ENCODE measurements around the gene AGPAT4. TPM values are rescaled to one million over a fixed set of nuclear protein-coding genes. Genes with fewer than 3 reads are reported as not detected.
"Not testable (repeated sequence)": the region's sequence is repeated elsewhere in the genome, so short reads cannot be mapped to it uniquely, and the experiment has no call there.

Gene AGPAT4
- polyA plus RNA-seq, 4 donors = 17.9 to 22.5 (median 19.3) TPM

DNA sequence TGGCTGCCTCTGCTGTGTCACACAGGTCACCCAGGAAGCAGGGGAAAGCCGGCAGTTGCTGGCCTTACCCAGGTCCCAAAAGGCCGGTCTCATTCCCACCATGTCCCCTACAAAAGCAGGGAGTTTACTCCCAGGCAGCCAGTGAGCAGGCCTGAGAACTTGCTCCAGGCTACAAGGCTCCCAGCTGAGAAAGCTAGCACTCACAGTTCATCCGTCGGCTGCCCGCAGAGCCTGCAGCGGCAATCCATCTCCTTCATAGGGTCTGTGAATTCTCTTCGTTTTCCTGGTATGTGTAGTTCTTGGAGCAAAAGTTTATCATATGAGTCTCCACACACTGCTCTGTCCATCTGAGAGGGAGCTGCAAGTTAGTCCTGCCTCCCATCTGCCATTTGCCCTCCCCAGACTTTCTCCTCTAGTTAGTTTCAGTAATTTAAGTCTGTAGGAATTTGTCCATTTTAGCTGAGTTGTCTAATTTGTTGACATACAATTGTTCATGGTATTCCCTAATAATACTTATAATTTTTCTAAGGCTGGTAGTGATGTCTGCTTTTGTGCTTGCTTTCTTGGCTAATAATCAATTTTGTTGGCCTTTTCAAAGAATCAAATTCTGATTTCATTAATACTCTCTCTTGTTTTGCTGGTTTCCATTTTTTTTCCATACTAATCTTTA, 146.7 kb downstream of the AGPAT4 start:
- DNase-seq (ENCODE audit: low read depth in 4 of 4, low spot score in 3 of 4) = no peak

DNA sequence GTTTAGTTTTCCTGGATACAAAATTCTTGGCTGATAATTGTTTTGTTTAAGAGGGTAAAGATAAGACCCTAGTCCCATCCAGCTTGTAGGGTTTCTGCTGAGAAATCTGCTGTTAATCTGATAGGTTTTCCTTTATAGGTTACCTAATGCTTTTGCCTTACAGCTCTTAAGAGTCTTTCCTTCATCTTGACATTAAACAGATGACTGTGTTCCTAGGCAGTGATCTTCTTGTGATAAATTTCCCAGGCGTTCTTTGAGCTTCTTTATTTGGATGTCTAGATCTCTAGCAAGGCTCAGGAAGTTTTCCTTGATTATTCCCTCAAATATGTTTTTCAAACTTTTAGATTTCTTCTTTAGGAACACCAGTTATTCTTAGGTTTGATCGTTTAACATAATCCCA, 148.3 kb downstream of the AGPAT4 start:
- DNase-seq (ENCODE audit: low read depth in 4 of 4, low spot score in 3 of 4) = no peak

DNA sequence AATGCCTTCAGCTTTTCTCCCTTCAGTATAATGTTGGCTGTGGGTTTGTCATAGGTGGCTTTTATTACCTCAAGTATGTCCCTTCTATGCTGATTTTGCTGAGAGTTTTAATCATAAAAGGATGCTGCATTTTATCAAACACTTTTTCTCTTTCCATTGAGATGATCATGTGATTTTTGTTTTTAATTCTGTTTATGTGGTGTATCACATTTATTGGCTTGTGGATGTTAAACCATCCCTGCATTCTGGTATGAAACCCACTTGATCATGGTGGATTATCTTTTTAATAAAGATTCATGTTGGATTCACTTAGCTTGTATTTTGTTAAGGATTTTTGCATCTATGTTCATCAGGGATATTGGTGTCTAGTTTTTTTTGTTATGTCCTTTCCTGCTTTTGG, 150.5 kb downstream of the AGPAT4 start:
- not testable (repeated sequence) for DNase-seq (ENCODE audit: low read depth in 4 of 4, low spot score in 3 of 4)

DNA sequence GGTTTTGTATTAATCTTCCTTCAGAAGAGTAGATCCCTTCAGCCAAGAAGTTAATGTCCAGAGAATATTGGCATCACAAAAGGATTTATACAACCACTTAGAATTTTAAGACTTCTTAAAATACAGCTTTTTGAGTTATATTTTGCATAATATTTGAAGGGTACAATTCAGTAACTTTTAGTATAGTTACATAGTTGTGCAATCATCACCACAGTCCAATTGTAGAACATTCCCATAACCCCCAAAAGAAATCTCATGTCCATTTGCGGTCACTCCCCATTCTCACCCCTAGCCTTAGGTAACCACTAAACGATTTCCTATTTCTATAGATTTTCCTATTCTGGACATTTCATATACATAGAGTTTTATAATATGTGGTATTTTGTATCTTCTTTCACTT, 155.9 kb downstream of the AGPAT4 start:
- DNase-seq (ENCODE audit: low read depth in 4 of 4, low spot score in 3 of 4) = no peak

DNA sequence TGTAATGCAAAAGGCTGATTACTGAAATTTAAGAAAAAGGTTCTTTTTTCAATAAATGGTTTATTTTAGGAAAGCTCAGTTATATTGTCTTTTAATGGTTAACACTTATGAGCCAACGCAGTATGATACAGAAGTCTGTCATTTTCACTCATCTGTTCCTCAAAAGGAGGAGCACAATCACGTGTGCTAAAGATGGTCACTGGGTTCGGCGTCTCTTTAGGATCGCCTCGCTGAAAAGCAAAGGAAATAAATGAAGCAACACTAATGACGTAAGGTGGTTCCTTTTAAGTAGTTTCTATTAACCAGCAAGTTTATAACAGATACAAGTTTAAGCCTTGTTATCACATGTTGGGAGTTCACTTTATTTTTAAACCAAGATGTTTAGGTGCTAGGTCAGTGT, 156.6 kb downstream of the AGPAT4 start:
- DNase-seq (ENCODE audit: low read depth in 4 of 4, low spot score in 3 of 4) = no peak

DNA sequence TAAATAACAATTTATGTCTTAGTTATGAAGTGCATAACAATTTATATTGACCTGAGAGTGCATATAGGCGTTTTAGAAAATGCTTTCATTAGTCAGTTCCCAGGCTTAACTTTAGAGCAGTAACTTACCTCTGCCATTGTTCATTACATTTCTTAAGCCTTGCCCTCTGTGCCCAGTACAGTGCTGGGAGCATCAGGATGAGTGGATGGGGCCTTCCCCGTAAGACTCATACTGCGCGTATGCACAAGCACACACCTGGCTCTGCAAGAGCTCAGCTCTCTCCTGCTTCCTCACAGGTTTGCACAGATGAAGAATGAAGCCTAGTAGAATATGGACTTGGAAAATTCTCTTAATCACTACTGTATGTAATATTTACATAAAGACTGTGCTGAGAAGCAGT, 157.3 kb downstream of the AGPAT4 start:
- no peak for DNase-seq (ENCODE audit: low read depth in 4 of 4, low spot score in 3 of 4)

DNA sequence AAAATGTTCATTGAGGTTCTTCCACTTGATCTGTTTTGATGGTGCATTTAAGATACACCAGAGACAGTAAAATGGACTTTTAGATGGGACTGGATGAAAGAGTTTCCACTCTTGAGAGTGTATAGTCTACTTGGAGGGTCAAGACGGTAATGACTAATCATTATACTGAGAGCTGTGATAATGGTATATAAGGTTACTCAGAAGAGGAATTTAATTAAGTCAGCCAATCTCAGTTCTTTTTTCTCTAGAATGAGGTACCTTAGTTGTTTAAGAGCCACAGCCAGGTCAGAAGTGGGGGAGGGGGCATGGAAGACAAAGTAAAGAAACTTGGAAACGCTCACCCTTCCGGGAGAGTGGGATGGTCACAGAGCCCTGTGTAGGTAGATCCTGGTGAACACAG, 158.4 kb downstream of the AGPAT4 start:
- DNase-seq (ENCODE audit: low read depth in 4 of 4, low spot score in 3 of 4) = no peak

DNA sequence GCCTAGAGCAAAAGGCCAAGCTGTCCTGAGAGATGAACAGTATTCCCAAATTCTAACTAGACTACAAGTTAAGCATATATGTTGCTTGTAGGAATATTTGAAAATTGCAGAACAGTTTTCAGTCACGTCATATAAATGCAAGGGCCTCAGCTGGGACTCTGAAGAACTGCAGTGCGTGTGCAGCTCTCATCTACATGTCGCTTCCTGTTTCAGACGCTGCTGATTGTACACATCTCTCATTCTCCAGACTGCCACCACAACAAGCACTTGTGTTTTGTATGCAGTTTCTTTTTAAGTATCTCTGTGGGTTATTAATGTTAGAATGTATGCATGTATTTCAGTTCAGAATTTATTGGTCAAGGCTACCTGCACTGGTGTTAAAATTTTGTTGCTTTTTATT, 162.6 kb downstream of the AGPAT4 start:
- no peak for DNase-seq (ENCODE audit: low read depth in 4 of 4, low spot score in 3 of 4)

DNA sequence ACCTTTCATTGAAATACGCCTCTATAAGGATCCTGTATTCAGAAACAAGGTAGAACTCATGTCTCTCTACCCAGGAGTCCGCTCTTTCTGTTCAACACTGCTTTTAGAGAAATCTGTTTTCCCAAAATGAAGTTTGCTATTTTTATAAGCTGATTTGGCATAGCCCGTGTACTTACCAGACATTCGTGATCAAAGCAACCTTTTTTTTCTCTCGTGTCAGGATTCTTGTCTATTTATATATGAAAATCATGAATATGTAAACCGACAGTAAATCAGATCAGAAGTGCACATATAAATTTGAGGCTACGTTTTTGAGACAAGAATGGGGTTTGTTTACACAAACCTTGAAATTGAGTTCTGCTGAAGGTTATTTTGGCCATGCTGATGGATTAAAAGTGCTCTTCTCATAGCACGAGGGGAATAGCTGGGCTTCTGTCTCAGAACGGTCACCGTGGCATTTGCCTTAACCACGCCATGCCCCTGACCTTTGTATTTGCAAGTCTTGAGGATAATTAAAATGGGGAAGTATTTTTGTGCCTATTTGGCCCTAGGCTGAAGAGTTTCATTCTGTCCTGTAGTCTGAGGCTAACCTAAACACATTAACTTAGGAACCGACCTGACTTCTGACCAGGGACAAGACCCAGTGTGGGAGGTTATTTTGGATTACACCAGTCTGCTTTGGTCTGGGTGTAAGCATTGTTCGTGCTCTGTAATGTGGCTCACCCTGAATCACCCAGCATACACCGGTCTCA, 163.7 kb downstream of the AGPAT4 start:
- no peak for DNase-seq (ENCODE audit: low read depth in 4 of 4, low spot score in 3 of 4)

DNA sequence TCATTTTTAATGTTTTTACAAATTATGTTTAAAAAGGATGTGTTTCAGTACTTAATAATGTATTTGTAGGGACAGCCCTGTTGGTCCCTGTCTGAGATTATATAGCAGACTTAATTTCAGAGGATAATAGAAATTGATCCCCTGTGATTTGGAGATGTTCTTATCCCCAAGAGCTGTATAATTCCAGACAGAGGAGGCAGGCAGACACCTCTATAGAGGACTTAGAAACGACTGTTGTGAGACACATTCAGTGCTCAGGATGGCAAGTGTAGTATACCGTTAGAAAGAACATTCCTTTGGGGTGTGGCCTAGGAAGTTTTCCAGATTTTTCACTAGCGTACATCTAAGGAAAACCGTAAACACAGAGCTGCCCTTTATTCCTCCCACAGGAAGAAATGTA, 164.5 kb downstream of the AGPAT4 start:
- DNase-seq (ENCODE audit: low read depth in 4 of 4, low spot score in 3 of 4) = no peak

DNA sequence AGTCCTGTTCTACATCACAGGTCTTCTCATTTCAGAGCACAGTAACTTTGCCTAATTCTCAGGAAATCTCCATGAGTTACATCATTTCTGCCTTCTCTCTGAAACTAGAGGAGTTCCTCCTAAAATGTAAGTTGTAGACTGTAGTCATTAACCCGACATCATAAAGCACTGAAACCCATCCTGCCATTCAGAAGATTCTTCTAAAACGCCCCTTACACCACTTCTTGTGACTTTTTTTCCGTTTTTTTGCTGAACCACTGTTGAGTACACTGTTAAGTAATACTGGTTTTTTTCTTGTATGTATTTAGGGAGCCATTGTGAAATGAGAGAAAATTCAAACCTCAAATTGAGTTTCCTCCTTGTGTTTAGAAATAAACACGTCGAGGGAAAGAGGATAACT, 164.9 kb downstream of the AGPAT4 start:
- no peak for DNase-seq (ENCODE audit: low read depth in 4 of 4, low spot score in 3 of 4)

DNA sequence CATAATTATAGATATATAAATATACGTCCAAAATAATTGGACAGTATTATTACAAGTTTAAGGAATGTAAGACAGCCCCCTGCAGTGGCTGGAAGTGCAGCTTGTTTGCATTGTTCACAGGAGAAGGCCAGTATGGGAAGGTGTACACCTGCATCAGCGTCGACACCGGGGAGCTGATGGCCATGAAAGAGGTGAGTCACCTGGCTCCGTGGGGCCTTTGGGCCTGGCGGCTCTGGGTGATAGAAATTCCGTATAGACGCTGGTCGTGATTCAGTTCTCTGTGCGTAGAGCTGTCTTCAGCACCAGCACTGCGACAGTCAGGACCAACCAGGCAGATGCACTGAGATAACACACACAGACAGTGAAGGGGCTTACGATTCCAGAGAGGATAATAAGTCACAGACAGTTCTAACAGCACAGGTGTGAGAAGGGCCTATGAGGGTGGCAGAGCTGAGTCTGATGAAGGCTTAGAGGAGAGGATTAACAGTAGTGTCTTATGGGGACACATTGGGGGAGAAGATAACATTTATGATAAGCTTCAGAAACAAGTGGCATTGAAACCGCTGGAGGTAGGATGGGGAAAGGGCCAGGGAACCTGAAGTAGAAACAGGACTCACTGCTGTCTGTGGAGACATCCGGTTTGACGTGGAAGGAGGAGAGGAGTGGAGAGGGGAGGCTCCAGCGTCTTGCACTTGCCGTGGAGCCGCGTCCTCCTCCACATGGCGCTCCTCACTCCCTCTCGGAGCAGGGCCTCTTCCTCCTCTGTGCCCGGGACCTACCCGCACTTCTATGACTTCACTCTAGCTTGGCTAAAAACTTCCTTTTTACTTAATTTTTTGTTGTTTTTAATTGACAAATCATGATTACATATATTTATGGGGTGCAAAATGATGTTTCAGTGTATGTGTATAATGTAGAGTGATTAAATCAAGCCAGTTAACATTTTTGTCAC, 165.8 kb downstream of the AGPAT4 start:
- no peak for DNase-seq (ENCODE audit: low read depth in 4 of 4, low spot score in 3 of 4)

DNA sequence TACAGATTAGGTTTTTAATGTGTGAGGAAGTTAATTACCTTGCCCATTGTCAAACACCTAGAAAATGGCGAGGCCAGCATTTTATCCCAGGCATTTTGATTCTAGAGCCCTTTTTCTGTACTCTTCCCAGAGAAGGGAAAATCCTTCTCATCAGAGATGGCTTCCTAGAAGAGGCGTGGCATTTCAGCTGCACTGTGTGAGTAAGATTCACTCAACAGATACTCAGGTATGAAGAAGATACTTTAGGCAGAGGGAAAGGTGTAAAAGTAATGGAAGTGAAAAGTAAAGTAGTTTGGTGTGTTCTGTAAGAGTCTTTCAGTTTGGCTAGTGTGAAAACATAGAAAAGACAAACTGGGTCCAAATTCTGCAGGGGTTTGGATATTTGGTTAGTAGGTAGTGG, 168.5 kb downstream of the AGPAT4 start:
- DNase-seq (ENCODE audit: low read depth in 4 of 4, low spot score in 3 of 4) = no peak

DNA sequence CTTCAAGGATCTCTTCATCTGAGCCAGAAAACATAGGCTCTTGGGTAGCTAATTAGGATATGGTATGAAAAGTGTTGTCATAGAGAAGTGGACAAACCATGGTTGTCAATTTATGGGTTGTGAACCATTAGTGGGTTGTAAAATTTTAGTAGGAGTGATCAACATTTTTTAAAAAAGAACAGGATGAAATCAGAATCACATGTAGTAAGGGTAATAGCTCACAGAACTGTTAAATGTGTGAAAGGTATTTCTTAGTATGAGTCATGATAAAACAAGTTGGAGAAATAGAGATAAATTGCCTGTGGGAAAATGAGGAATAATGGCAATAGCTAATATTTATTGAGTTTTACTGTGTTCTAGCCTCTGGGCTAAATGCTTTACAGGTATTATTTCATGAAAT, 168.9 kb downstream of the AGPAT4 start:
- no peak for DNase-seq (ENCODE audit: low read depth in 4 of 4, low spot score in 3 of 4)

DNA sequence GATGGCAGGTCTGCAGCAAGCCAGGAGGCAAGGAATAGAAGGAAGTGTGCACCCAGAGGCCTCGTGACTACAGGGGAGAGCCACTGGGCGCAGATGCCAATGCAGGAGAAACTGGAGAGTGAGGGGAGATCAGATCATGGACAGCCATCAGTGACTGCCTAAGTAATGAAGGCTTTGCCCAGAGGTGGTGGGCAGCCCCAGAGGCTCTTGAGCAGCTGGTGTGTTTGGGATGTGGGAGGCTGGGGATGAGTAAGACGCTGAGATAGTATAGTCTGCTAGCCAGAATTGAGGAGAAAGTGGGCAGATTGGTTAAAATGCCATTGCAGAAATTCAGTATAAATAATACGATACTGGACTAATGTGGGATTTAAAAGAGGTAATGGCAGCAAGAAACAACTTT, 170.4 kb downstream of the AGPAT4 start:
- DNase-seq (ENCODE audit: low read depth in 4 of 4, low spot score in 3 of 4) = no peak

DNA sequence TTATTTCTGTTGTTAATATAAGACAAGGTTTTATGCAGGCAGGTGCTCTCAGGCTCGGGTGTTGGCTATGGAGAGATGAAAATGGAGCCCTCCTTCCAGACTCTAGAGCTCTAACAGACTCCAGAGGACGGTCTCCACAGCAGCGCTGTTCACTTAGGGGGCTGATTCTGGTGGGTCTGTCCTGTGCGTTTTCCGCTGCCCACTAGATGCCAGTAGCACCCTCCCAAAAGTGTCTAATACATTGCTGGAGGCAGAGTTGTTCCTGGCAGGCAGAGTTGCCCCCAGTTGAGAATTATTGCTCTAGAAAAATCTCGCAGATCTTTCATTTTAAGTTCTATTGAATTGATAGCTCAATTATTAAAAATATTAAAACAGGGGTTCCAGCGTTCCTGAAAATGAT, 172.3 kb downstream of the AGPAT4 start:
- DNase-seq (ENCODE audit: low read depth in 4 of 4, low spot score in 3 of 4) = peak in 1 of 4 donors; percentile 6

DNA sequence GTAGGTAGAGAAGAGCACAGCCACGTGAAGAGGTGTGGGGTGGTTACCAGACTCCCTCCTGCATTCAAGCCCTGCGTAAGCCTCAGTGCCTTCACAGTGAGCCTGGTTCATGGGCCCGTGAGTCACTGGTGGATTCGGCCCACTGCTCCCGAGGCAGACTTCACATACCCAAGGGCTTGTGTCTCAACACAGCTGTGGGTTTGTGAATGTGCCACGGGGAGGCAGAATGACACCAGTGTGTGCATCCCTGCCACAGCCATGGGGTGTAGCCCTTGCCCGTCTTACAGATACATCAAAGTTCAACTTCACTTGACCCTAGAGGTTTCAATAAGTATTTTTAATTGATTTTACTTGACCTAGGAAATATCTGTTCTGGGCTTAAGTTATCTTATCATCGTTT, 173.8 kb downstream of the AGPAT4 start:
- DNase-seq (ENCODE audit: low read depth in 4 of 4, low spot score in 3 of 4) = no peak

DNA sequence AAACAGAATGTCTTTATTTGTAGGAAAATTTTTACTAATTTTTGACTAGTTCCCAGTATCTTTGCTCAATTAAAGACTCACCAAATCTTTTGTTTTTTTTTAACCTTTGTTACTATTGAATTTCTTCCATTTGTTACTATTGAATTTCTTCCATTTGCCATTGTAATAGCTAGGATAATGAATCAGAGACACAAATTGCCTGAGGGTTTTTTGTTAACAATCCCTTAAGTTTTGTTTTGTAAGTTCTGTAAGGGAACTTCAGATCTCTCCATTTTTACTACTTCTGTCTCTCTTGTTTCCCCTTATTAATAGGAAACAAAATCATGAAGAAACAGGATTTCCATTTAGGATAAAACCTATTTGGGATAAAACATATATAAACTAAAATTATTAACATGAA, 177.9 kb downstream of the AGPAT4 start:
- DNase-seq (ENCODE audit: low read depth in 4 of 4, low spot score in 3 of 4) = no peak

DNA sequence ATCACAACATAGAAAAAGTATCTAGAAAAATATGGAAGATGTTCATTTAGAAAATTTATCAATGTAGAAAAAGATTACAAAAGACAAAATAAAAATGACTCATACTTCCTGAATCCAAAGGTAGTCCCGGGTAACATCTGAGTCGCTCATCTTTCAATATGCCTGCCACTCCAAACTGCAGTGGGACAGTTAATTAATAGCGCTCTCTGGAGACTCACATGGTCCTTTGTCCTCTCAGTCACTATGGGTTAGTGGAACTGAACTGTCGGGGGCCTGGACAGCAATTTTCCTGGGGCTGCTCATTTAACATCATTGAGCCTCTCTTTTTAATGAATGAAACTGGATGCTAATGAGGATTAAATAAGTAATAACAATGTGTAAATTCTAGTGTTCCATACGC, 178.9 kb downstream of the AGPAT4 start:
- DNase-seq (ENCODE audit: low read depth in 4 of 4, low spot score in 3 of 4) = no peak

DNA sequence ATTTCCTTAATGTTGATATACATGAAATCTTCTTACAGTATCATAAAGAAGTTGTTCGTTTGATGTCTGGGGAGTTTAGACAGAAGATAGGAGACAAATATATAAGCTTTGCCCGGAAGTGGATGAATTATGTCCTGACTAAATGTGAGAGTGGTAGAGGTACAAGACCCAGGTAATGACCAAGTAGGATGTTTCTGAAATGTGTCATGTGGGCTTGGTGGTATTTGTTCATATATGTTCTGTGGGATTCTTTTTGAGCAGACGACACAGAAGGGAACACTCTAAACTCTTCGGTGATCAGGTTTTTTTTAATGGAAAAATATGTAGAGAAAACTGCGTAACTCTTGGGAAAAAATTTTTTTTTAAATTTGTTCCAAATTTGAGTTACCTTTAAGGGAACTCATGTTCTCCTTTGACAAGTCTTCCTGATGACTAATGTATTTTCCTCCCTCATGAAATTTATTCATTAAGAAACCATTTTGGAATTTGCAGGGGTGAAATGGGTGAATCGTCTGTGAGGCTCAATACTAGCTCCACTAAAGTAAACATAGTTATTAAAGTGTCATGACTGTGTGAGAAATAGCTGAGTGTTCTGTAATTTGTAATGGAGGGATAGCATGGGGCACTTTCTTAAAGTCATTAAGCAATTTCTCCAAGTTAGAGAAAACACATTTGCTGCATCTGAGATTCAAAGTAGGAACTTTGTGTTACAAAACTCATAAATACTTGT, 181.7 kb downstream of the AGPAT4 start:
- no peak for DNase-seq (ENCODE audit: low read depth in 4 of 4, low spot score in 3 of 4)

DNA sequence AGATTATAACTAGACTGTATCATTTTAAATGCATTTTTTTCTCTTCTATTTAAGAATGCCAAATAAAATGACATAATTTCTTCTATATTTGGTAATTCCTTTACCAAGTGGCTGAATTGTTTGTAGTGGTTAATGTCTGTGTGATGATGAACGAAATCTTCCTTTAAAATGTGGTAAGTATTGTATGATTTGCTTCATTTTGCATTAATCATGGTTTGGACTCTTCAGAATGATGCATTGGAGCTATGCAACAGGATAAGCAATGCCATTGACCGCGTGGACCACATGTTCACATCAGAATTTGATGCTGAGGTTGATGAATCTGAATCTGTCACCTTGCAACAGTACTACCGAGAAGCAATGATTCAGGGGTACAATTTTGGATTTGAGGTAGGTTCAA, 182.7 kb downstream of the AGPAT4 start:
- no peak for DNase-seq (ENCODE audit: low read depth in 4 of 4, low spot score in 3 of 4)
